ENCODE data around the gene PDIA2.
"Not testable (repeated sequence)": the region's sequence is repeated elsewhere in the genome, so short reads cannot be mapped to it uniquely, and the experiment has no call there.

PDIA2 gene

DNA sequence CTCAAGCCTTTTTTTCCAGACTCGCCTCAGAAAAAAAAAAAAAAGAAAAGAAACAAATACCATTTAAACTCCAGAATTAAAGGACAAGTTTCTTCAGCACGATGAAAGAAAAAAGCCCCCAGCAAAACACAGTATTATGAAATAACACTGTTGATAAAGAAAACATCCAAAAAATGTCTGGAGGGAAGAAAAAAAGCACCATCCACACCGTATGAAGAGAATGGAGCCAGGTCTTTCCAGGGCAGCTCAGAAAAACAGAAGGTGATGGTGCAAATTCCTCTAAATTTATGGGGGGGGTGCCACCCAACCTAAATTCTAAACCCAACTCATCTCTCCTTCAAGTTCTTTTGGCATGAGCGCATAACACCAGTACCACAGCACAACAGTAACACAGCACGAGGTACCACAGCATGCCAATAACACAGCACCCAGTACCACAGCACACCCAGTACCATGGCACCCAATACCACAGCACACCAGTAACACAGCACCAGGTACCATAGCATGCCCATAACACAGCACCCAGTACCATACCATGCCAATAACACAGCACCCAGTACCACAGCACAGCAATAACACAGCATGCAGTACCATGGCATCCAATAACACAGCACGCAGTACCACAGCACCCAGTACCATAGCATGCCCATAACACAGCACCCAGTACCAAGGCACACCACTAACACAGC, 50.6 kb downstream of the PDIA2 start:
- DNase-seq: no peak

DNA sequence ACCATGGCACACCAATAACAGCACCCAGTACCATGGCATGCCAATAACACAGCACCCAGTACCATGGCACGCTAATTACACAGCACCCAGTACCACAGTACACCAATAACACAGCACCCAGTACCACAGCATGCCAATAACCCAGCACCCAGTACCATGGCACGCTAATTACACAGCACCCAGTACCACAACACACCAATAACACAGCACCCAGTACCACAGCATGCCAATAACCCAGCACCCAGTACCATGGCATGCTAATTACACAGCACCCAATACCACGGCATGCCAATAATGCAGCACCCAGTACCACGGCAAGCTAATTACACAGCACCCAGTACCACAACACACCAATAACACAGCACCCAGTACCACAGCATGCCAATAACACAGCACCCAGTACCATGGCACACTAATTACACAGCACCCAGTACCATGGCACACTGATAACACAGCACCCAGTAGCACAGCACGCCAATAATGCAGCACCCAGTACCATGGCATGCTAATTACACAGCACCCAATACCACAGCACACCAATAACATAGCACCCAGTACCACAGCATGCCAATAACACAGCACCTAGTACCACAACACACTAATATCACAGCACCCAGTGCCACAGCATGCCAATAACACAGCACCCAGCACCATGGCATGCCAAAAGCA, 51.3 kb downstream of the PDIA2 start:
- DNase-seq: not testable (repeated sequence)

GRCh38 chr16:334861-335632, 52.1 kb downstream of the PDIA2 start:
- DNase-seq: not testable (repeated sequence)

GRCh38 chr16:336269-336668, 53.3 kb downstream of the PDIA2 start:
- peak; percentile 39 for DNase-seq

Measured in suppressor macrophage treated with lipopolysaccharide for 4 hours (primary cell).